ENCODE results near the gene CLIC5.

Gene CLIC5

GRCh38 chr6:46015119-46015968 is at the start of gene CLIC5:
Gene CLIC5, minus strand, starts transcription at chr6:46015860. Its CDS starts 318 bp downstream, at chr6:46015542.
- no peak for DNase-seq

GRCh38 chr6:46062991-46063390 is 47.3 kb upstream of the CLIC5 start:
- DNase-seq, result no peak

GRCh38 chr6:46062312-46062711 is 46.7 kb upstream of the CLIC5 start:
- DNase-seq, result no peak

GRCh38 chr6:46061497-46061896 is 45.8 kb upstream of the CLIC5 start:
- DNase-seq, result no peak

GRCh38 chr6:46059608-46060007 is 43.9 kb upstream of the CLIC5 start:
- no peak for DNase-seq

- DNase-seq, result no peak
Observed at GRCh38 chr6:46058951-46059350, 43.3 kb upstream of the CLIC5 start.

GRCh38 chr6:46057792-46058191 is 42.1 kb upstream of the CLIC5 start:
- DNase-seq, result no peak

- no peak for DNase-seq
Observed at GRCh38 chr6:46056906-46057529, 41.4 kb upstream of the CLIC5 start.

- DNase-seq, result no peak
Observed at GRCh38 chr6:46054516-46054915, 38.9 kb upstream of the CLIC5 start.

- no peak for DNase-seq
Observed at GRCh38 chr6:46053039-46053933, 37.6 kb upstream of the CLIC5 start.

GRCh38 chr6:46052479-46052878 is 36.8 kb upstream of the CLIC5 start:
- no peak for DNase-seq

GRCh38 chr6:46051962-46052361 is 36.3 kb upstream of the CLIC5 start:
- DNase-seq, result no peak

- DNase-seq, result no peak
Observed at GRCh38 chr6:46050845-46051405, 35.3 kb upstream of the CLIC5 start.

- DNase-seq, result no peak
Observed at GRCh38 chr6:46048646-46049297, 33.1 kb upstream of the CLIC5 start.

- no peak for DNase-seq
Observed at GRCh38 chr6:46046558-46047174, 31.0 kb upstream of the CLIC5 start.

- no peak for DNase-seq
Observed at GRCh38 chr6:46044881-46045617, 29.4 kb upstream of the CLIC5 start.

- DNase-seq, result no peak
Observed at GRCh38 chr6:46042355-46042999, 26.8 kb upstream of the CLIC5 start.

- no peak for DNase-seq
Observed at GRCh38 chr6:46040288-46040687, 24.6 kb upstream of the CLIC5 start.

- DNase-seq, result no peak
Observed at GRCh38 chr6:46039646-46040045, 24.0 kb upstream of the CLIC5 start.

GRCh38 chr6:46036911-46037310 is 21.3 kb upstream of the CLIC5 start:
- no peak for DNase-seq

- no peak for DNase-seq
Observed at GRCh38 chr6:46035242-46035641, 19.6 kb upstream of the CLIC5 start.
